Vagina (tissue), 2 donors: ENCODE data around the gene DCTN5. TPM values are rescaled to one million over a fixed set of nuclear protein-coding genes. Genes with fewer than 3 reads are reported as not detected.
A peak's percentile ranks its signal among the peaks of the same experiment; 100 is the strongest.

Source experiments
- DNase-seq, 2 donors: peaks; one replicate each; pipeline ENCODE4 v3.0.0-alpha.2; 2017; ENCODE audit errors: extremely low spot score in 2 of 2
- H3K27ac ChIP-seq: fragments of 200-600 bp; sonication (generic); one replicate; pipeline ENCODE4 v1.5.1; 2019
- H3K27me3 ChIP-seq: fragments of 200-600 bp; sonication (generic); one replicate; pipeline ENCODE4 v1.5.1; 2019
- H3K36me3 ChIP-seq, 2 donors: fragments of 200-600 bp; sonication (generic); one replicate each; pipeline ENCODE4 v1.5.1; 2017 to 2019
- H3K4me1 ChIP-seq: fragments of 200-600 bp; sonication (generic); one replicate; pipeline ENCODE4 v1.5.1; 2019
- H3K4me3 ChIP-seq, 2 donors: fragments of 200-600 bp; sonication (generic); 1 replicate in 1 of 2; 2 replicates in 1 of 2; pipeline ENCODE4 v1.5.1; 2016 to 2019
- H3K9me3 ChIP-seq: fragments of 200-600 bp; sonication (generic); one replicate; pipeline ENCODE4 v1.5.1; 2019
- POLR2A ChIP-seq, 2 donors: fragments of 450-650 bp; IDR thresholded peaks; one replicate each; pipeline ENCODE4 v1.6.1; 2017; ENCODE audit warnings: antibody characterized with exemption in 2 of 2, mild to moderate bottlenecking in 2 of 2, moderate library complexity in 2 of 2
- POLR2AphosphoS5 ChIP-seq, 2 donors: sonication (generic); formaldehyde crosslinking; IDR thresholded peaks; one replicate each; pipeline ENCODE4 v1.9.0; 2017; ENCODE audit warnings: antibody characterized with exemption in 2 of 2, mild to moderate bottlenecking in 2 of 2, low read depth in 1 of 2; ENCODE audit not compliant: insufficient read depth in 1 of 2
- intact Hi-C: fragments of 100-400 bp; cut with DNase I; formaldehyde crosslinking; loops from one replicate; pipeline ENCODE4 v1.15.1; 2023
- total RNA-seq: library from RNA; depleted of rRNA; stranded (reverse); fragments of >200 nt; gene quantifications from one replicate; pipeline ENCODE4 v1.2.3, GENCODE V29; 2016
- TF ChIP-seq, protein P1 (sequence below), 3 experiments: fragments of 450-650 bp in 2 of 3; fragments of 200-600 bp in 1 of 3; sonication (generic) in 1 of 3; IDR thresholded peaks; one replicate each; pipeline ENCODE4 v1.5.1; 2017 to 2019; ENCODE audit warnings: antibody characterized with exemption in 3 of 3, mild to moderate bottlenecking in 2 of 3, moderate library complexity in 2 of 3

The DCTN5 gene
- total RNA-seq, result 23.6 TPM

DNA sequence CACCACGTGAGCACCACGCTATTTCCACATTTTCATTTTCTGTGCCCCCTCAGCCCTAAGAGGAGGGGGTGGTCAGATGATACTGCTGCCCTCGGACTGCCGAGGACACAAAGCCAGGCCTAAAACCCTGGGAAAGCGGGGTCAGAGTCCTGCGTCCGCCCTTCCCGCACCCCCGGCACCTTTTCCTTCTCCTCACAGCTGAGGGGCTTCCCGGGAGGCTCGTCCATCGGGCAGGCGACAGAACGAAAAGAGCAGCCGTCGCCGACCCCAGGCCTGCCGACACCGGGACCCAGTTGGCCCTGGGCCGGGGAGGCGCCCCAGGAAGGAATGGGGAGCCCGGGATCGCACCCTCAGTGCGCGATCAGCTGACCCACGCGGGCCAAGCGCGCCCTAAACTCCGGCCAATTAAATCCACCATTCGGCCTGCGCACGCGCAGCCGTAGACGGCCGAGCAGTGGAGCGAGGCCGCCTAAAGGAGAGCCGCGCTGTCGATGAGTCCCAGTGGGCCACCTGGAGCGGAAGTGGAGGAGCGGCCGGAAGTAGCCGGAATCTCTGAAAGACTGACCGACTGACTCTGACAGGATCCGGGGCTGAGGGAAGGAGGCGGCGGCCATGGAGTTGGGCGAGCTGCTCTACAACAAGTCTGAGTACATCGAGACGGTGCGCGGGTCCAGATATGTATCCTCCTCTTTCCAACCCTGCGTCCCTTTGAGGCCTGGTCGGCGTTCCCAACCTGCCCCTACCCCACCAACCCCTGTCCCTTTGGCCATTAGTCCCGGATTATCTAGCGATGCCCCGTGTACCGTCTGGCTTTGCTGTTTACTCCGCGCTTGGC lies at the start of gene DCTN5, which contains the start of gene PALB2:
TSS of gene DCTN5 (plus strand) at position 536 of the 835 bp plus-strand sequence. CDS start at position 613, 77 bp downstream.
TSS of gene PALB2 (minus strand) at position 380 of the 835 bp plus-strand sequence. CDS start at position 227, 153 bp downstream.
- Histone ChIP-seq H3K27me3 (no peaks in the 10 kb centered on the region), H3K4me1 (peaks cover 28% of the 10 kb centered on the region), H3K4me3 (peak within 1 kb of the TSS; percentile 82 to 97), H3K9me3 (no peaks in the 10 kb centered on the region), H3K27ac (peak within 1 kb of the TSS; percentile 84), H3K36me3 (peaks cover 0 to 38% of the 10 kb centered on the region in 2 donors)
- intact Hi-C loops, result no loop called here
- DNase-seq, result peak; percentile 93 to 97
- no peak for TF ChIP-seq POLR2A (IDR thresholded peaks at IDR 0.05)
- TF ChIP-seq, protein P1, sequence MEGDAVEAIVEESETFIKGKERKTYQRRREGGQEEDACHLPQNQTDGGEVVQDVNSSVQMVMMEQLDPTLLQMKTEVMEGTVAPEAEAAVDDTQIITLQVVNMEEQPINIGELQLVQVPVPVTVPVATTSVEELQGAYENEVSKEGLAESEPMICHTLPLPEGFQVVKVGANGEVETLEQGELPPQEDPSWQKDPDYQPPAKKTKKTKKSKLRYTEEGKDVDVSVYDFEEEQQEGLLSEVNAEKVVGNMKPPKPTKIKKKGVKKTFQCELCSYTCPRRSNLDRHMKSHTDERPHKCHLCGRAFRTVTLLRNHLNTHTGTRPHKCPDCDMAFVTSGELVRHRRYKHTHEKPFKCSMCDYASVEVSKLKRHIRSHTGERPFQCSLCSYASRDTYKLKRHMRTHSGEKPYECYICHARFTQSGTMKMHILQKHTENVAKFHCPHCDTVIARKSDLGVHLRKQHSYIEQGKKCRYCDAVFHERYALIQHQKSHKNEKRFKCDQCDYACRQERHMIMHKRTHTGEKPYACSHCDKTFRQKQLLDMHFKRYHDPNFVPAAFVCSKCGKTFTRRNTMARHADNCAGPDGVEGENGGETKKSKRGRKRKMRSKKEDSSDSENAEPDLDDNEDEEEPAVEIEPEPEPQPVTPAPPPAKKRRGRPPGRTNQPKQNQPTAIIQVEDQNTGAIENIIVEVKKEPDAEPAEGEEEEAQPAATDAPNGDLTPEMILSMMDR (IDR thresholded peaks at IDR 0.05), result no peak
- peak; percentile 81 to 98 for TF ChIP-seq POLR2AphosphoS5 (IDR thresholded peaks at IDR 0.05; ENCODE audit: insufficient read depth in 1 of 2, low read depth in 1 of 2)

DNA sequence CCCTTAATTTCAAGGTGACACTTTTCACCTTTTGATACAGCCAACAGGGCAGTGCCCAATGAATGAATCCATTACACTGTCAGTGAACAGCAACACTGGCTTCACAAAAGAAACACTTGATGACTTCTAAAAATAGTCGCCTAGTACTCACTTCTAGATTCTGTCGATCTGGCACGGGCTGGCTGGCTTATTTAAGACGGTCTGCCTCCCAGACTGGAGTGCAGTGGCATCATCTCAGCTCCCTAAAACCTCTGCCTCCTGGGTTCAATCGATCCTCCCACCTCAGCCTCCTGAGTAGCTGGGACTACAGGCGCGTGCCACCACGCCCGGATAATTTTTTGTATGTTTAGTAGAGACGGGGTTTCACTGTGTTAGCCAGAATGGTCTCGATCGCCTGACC lies 47.1 kb upstream of the DCTN5 start:
- H3K4me3 ChIP-seq, result no peak overlapping the region
- H3K36me3 ChIP-seq, result peaks cover 0 to 19% of the 10 kb centered on the region in 2 donors
- intact Hi-C loops, result no loop called here
- no peak overlapping the region for H3K27ac ChIP-seq
- no peaks in the 10 kb centered on the region for H3K27me3 ChIP-seq
- DNase-seq, result no peak
- H3K4me1 ChIP-seq, result peaks cover 21% of the 10 kb centered on the region
- TF ChIP-seq, protein P1 (IDR thresholded peaks at IDR 0.05), result no peak
- TF ChIP-seq POLR2A (IDR thresholded peaks at IDR 0.05) (no peak), POLR2AphosphoS5 (IDR thresholded peaks at IDR 0.05; ENCODE audit: insufficient read depth in 1 of 2, low read depth in 1 of 2) (no peak)
- no peaks in the 10 kb centered on the region for H3K9me3 ChIP-seq

DNA sequence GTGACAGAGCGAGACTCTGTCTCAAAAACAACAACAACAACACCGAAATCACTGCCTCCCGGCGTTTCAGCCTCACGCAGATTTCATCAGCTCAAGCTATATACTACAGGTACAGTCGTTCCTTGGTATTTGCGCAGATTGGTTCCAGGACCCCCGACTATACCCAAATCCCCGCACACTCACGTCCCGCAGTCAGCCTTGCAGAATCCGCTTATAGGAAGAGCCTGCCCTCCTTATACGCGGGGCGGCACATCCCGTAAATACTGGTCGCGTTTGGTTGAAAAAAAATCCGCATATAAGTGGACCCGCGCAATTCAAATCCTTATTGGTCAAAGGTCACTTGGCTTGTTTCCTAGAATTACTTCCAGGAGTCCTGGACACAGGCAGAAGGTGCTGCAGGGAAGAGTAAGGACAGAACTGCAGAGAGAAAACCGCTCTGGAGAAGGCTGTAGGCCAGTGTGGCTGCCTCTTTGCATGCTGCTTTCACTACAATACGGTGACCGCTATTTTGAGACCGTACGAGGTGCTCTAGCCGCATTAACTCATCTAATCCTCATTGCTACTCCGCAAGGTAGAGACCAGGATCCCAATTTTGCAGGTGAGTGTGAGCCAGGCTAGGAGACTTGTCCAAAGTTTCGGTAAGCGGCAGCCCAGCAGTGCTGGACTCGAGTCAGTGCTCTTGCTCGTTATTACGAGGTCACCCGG lies 45.9 kb upstream of the DCTN5 start:
- peaks cover 0 to 10% of the 10 kb centered on the region in 2 donors for H3K36me3 ChIP-seq
- no peak for DNase-seq
- no peaks in the 10 kb centered on the region for H3K27me3 ChIP-seq
- no peak for TF ChIP-seq POLR2AphosphoS5 (IDR thresholded peaks at IDR 0.05; ENCODE audit: insufficient read depth in 1 of 2, low read depth in 1 of 2)
- TF ChIP-seq, protein P1 (IDR thresholded peaks at IDR 0.05), result no peak
- no peak for TF ChIP-seq POLR2A (IDR thresholded peaks at IDR 0.05)
- H3K9me3 ChIP-seq, result no peaks in the 10 kb centered on the region
- intact Hi-C loops, result no loop called here
- H3K27ac ChIP-seq, result peak overlapping the region; percentile 70
- peaks cover 21% of the 10 kb centered on the region for H3K4me1 ChIP-seq
- H3K4me3 ChIP-seq, result peak overlapping the region; percentile 85 to 91

DNA sequence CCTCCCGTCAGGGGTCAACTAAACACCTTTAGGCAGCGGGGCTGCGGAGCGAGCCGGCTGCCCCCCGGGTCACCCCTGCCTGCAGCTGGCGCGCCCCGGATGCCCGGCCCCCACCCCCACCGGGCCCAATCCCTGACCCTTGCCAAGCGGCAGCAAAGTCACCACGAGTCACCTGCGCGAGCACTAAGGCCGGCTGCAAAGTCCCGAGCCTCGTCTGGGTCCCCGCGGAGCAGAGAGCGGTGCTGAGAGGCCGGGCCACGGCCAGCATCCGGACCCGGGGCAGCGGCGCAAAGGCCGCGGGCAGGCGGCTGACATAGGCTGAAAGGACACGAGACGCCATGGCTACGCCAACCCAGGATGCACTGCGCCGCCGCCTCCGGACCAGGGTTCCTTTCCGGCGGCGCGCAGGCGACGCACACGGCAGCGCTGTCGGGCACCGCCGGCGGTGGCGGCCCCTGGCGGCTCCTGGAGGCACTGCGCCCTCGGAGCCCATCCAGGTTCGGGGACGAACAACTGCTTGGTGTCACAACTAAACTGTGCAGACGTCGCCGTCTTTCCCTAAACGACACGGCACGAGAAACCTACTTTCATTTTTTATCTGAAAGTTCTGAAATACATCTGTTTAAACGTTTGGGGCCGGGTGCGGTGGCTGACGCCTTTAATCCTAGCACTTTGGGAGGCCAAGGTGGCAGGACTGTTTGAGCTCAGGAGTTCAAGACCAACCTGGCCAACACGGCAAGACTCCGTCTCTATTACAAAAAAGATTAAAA lies 45.1 kb upstream of the DCTN5 start, which contains the start of gene NDUFAB1:
TSS of gene NDUFAB1 (minus strand) at position 366 of the 770 bp plus-strand sequence. CDS start at position 340, 26 bp downstream.
- Histone ChIP-seq H3K27me3 (no peaks in the 10 kb centered on the region), H3K4me1 (peaks cover 21% of the 10 kb centered on the region), H3K36me3 (peaks cover 0 to 6% of the 10 kb centered on the region in 2 donors), H3K27ac (peak within 1 kb of the TSS; percentile 70), H3K4me3 (peak within 1 kb of the TSS; percentile 85 to 91), H3K9me3 (no peaks in the 10 kb centered on the region)
- intact Hi-C loops, result no loop called here
- TF ChIP-seq POLR2AphosphoS5 (IDR thresholded peaks at IDR 0.05; ENCODE audit: insufficient read depth in 1 of 2, low read depth in 1 of 2), result peak in 1 of 2 donors; percentile 73
- no peak for TF ChIP-seq POLR2A (IDR thresholded peaks at IDR 0.05)
- TF ChIP-seq, protein P1 (IDR thresholded peaks at IDR 0.05), result peak; percentile 85 to 100 (median 98)
- no peak for DNase-seq
